ENCODE data around the gene AMN.

Gene AMN

GRCh38 chr14:102948698-102949061 is 26.2 kb downstream of the AMN start:
- DNase-seq = no peak

- peak; percentile 24 for DNase-seq
These were observed 26.8 kb downstream of the AMN start for GRCh38 chr14:102949062-102949800.

- DNase-seq = no peak
These were observed 27.5 kb downstream of the AMN start for GRCh38 chr14:102949801-102950451.

- DNase-seq = no peak
These were observed 28.6 kb downstream of the AMN start for GRCh38 chr14:102951034-102951433.

- no peak for DNase-seq
These were observed 29.3 kb downstream of the AMN start for GRCh38 chr14:102951799-102952198.

- DNase-seq = no peak
These were observed 29.8 kb downstream of the AMN start for GRCh38 chr14:102952276-102952675.

- no peak for DNase-seq
These were observed 30.6 kb downstream of the AMN start for GRCh38 chr14:102953100-102953499.

GRCh38 chr14:102954081-102954789 is 31.8 kb downstream of the AMN start:
- DNase-seq = no peak

GRCh38 chr14:102955636-102956408 is 33.4 kb downstream of the AMN start:
- DNase-seq = no peak

- DNase-seq = no peak
These were observed 34.8 kb downstream of the AMN start for GRCh38 chr14:102957222-102957621.

- no peak for DNase-seq
These were observed 36.0 kb downstream of the AMN start for GRCh38 chr14:102958461-102958860.

GRCh38 chr14:102962111-102962627 is 39.7 kb downstream of the AMN start:
- no peak for DNase-seq

- DNase-seq = no peak
These were observed 41.8 kb downstream of the AMN start for GRCh38 chr14:102964152-102964730.

- DNase-seq = no peak
These were observed 42.8 kb downstream of the AMN start for GRCh38 chr14:102965282-102965681.

- no peak for DNase-seq
These were observed 43.6 kb downstream of the AMN start for GRCh38 chr14:102965971-102966655.

- DNase-seq = no peak
These were observed 44.4 kb downstream of the AMN start for GRCh38 chr14:102966681-102967505.

- no peak for DNase-seq
These were observed 45.0 kb downstream of the AMN start for GRCh38 chr14:102967506-102967795.

GRCh38 chr14:102968306-102968705 is 45.8 kb downstream of the AMN start:
- DNase-seq = no peak

- no peak for DNase-seq
These were observed 46.8 kb downstream of the AMN start for GRCh38 chr14:102969060-102969791.

GRCh38 chr14:102969901-102970300 is 47.4 kb downstream of the AMN start:
- no peak for DNase-seq

GRCh38 chr14:102970496-102970895 is 48.0 kb downstream of the AMN start:
- no peak for DNase-seq

All from CD4-positive, alpha-beta T cell treated with Interleukin-21 for 1 hour (primary cell).